ENCODE measurements around the gene ITGB1BP1. TPM values are rescaled to one million over a fixed set of nuclear protein-coding genes. Genes with fewer than 3 reads are reported as not detected.
"Not testable (repeated sequence)": the region's sequence is repeated elsewhere in the genome, so short reads cannot be mapped to it uniquely, and the experiment has no call there.

ITGB1BP1 gene
- total RNA-seq, 1 donor from 2014 or later: 41.0 TPM

DNA sequence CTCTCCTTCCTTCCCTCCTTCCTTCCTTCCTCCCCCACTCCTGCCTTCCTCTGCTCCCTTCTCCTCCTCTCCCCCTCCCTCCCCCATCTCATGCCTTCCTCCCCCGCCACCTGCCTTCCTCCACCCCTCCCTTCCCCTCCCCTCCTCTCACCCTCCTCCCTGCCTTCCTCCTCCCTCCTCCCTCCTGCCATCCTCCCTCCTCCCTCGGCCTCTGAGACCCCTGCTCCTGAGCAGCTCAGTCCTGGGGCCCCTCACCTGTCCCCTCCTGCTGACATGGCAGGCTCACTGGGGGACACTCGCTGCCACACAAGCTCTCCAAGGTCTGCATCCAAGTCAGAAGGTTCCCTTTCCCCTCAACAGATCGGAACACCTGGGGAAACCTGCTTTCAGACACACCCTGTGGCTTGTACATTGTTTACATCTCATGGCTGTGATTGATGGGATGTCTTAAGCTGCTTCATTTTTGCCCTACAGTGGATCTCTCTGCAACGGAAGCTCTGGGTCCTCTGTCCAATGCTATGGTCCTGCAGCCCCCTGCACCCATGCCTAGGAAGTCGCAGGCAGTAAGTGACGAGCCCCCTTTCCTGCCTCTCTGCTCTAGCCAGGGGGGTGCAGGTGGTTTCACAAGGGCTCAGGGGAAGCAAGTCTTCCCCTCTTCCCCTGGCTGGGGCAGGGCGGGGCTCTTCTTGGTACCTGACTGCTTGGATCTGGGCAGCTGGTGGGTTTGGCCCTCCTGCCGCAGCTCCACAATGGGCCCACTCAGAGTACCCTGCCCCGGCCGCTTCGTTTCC lies 22.9 kb downstream of the ITGB1BP1 start:
- DNase-seq: no peak

DNA sequence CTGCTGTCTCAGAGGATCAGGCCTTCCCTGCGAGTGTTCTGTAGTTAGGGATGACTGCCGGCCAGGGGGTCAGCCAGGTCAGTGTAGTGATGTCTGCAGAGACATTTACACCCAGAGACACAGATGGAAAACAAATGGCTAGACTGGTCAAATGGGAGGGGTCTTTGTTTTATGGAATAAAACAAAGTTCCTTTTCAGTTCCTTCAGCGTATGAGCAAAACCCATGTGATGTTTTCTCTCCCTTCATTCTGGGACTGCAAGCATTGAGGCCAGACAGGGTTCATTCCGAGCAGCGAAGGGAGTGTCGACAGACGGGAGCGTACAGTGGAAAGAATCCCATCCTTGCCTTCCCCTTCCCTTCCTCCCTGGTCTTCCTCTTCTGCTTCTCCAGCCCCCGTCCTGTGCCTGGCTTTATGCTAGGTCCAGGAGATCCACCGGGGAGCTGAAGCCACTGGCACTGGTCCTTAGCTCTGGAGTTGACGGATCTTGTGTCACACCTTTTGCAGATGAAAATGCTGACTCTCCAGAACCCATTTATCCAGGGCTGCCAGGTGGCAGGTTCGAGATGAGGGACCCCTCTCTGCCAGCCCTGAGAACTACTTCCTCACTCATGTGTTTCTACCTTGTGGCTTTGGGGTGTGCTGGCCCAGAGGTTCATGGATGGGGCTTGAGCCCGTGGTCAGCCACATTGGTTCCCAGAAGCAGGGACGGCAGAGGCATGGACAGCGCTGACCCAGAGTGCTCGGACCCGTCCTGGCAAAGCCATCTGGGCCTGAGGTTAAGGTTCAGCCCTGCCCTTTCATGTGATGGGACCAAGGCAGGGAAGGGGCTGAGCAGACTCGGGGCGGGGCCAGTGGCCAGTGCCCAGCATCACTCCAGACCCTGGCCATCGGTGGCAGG lies 24.2 kb downstream of the ITGB1BP1 start:
- DNase-seq: no peak

DNA sequence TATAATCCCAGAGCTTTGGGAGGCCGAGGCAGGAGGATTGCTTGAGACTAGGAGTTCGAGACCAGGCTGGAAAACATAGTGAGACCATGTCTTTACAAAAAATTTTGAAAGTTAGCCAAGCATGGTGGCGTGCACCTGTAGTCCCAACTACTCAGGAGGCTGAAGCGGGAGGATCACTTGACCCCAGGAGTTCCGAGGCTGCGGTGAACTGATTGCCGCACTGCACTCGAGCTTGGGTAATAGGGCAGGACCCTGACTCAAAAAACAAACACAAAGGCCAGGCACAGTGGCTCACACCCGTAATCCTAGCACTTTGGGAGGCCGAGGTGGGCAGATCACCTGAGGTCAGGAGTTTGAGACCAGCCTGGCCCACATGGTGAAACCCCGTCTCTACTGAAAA lies 25.1 kb downstream of the ITGB1BP1 start:
- not testable (repeated sequence) for DNase-seq

DNA sequence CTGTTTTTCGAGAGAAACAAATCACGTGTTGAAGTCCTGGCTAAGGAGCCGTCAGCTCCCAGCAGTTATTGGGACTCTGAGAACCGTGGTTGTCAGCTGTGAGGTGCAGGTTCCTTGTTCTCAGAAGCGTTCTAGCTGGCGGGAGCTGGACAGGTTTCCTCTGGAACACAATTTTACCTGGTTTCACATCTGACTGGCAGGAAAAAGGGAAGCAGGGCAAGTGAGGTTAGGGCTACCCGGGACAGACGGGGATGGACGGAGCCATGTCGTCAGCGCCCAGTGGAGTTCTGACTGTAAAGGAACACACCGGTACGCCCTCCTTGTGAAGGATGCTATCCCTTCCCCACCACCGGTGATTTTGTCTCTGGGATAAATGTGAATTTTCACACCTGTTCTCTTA lies 26.1 kb downstream of the ITGB1BP1 start:
- DNase-seq: no peak

DNA sequence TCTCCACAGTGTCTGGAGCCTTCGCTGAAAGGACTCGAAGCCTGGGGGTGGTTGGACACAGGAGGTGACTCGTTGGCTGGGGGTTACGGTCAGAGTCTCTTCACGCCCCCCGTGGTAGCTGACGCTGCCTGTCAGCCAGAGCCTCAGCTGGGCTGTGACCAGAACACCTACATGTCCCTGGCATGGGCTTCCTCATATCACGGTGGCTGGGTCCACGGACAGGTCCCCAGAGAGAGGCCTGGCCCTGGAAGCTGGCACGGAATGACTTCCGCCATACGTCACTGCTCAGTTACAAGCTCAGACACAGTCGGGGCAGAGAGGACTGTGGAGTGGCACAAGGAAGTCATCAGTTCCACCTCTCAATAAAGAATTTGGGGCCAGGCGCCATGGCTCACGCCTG lies 28.5 kb downstream of the ITGB1BP1 start:
- DNase-seq: no peak

DNA sequence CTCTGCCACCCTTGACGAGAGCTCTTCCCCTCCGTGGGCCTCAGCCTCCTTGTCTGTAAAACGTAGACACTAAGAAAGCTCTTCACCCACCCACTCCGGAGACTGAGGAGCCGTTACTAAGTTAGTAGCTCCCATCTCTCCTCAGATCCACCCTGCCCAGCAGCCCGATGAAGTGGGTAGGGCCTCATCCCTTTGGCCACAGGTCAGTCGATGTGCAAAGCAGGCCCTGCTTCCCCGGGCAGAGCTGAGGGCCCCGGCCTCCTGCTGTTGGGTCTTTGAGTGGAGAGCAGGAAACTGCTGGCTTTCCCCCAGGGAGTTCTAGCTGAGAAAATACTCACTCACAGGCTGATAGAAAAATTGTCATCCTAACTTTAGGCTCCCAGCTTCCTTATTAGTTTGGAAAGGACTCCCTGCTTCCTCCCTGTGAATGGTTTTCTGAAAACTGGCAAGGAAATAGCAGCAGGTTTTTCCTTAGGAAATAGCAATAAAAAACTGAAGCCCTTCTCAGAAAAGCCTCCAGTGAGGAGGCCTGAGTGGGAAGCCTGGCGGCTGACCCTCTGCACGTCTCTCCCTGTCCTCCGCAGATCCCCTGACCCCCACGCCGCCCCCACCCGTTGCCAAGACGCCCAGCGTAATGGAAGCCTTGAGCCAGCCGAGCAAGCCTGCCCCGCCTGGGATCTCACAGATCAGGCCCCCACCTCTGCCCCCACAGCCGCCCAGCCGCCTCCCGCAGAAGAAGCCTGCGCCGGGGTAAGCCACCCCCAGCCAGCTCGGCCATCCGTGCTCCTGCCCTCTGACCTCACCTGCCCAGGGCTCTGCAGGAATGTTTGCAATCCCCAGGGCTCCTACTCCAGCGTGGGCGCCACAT lies 30.2 kb downstream of the ITGB1BP1 start:
- DNase-seq: peak; percentile 67

DNA sequence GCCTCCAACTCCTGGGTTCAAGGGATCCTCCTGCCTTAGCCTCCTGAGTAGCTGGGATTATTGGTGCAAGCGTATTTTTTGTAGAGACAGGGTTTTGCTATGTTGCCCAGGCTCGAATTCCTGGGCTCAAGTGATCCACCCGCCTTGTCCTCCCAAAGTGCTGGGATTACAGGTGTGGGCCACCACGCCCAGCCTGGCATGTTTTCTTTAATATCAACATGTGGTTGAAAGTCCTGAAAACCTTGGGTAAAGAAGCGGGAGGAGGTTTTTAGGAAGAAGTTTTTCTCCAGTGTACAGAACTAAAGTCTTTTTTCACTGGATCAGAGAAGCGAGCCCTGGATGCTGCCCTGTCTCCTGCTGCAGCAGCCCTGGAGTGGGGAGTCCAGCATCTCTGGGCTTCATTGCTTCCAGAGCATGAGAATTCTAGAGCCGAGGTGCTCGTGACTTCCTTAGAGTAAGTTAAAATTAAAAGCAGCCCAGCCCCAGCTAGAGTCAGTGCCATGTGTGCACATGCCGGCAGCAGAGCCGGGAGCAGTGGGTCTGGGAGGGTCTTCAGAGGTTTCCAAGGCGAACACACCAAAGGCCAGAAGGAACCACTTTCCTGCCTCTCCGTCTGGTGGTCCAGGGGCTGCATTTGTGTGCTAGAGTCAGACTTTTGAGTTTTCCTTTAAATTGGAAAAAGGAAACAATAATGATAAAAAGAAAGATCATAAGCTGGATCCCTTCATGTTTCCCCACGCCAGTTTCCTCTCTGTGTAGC lies 31.2 kb downstream of the ITGB1BP1 start:
- DNase-seq: no peak

DNA sequence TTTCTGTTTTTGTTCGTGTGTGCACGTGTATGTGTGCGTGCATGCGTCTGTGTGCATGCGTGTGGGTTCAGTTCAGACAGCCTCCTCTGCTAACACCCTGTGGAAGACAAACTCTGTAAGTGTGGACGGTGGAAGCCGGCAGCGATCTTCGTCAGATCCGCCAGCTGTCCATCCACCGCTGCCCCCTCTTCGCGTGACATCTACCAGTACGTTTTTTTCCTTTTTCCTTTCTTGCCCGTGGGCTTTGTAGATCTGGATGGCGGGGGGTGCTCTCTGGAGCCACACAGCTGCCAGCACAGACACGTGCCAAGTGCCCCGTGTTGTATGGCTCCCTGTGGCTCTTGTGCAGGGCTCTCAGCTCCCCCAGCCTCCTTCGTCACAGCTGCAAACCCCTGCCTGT lies 32.3 kb downstream of the ITGB1BP1 start:
- DNase-seq: no peak

DNA sequence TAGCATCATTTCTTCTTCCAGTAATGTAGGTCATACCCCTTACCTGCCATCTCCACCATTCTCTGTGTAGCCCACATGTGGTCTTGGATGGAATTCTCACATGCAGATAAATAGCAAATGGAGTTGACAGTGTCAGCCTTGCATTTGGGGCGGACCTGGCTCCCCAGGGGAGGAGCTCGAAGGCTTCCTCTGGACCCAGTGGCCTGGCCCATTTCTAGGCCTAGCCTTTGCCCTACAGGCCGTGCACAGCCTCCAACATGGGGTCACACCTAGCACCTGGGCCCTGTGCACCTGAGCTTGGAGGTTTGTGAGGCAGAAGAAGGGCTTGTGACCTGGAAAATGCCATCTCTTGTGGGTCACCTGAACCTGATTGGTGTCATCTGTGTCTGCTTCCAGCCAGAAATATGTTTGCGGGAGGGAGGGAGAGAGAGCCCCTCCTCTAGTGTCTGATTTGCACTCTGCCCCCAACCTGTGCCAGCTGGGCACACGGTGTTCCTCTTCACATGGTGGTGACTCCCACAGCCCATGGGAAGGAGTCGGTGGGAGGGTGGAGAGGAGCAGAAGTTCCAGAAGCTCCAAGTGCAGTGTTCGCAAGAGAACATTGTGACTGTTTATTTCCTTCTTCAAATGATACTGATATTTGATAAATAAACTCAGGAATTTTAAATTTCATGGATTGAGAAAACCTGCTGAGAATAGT lies 33.0 kb downstream of the ITGB1BP1 start:
- DNase-seq: no peak

DNA sequence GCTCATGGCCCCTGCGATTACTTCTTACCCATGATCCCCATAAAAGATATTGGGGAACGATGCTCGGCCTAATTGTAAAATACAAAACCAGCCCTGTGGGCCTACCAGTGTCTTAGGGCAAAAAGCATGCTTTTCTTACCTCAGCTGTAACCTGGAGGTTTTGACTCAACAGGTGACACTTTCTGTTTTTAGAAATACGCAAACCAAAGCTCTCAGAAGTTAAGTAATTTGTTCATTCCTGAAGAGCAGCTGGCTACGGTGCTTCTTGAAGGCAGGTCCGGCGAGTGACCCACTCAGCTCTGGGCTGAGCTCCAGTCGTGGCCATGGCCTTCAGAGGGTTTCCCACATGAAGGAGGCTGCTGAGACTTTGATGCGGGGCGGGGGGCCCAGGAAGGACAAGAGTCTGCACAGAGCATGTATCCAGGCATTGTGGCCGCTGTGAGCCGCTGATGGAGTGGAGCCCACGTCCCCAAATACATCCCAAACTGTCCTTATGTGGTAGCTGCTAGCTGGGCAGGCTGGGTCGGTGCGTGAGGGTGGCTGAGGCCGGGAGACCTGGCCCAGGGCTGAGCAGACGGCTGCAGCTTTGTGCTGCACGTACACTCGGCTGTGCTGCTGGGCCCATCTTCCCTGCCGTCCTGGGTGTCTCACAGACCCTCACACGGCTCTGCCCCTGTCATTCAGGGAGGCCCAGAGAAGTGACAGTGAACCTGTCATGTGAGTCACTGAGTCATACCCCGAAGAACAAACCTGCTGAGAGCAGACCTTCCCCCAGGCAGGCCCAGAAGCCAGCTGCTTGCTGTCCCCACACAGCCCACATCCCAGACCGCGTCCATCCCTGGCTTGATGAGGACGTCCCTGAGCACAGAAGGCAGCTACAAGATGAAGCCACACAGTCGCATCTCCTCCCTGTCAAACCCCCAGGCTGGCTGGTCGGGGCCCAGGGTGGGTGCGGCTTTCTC lies 34.1 kb downstream of the ITGB1BP1 start:
- DNase-seq: no peak

DNA sequence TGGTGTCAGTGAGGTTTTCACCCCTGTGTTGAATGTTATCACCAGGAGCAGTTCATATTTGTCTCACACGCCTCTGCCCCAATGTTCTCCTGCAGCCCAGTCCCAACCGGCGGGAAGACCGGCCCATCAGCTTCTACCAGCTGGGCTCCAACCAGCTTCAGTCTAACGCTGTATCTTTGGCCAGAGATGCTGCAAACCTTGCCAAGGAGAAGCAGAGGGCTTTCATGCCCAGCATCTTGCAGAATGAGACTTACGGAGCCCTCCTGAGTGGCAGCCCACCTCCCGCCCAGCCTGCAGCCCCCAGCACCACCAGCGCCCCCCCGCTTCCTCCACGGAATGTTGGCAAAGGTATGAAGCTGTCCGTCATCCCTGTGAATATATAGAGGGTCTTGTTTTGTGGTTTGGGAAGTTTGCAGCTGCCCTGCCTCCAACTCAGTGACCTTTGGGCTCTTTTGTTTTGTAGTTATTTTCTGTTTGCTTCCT lies 35.1 kb downstream of the ITGB1BP1 start:
- DNase-seq: no peak

DNA sequence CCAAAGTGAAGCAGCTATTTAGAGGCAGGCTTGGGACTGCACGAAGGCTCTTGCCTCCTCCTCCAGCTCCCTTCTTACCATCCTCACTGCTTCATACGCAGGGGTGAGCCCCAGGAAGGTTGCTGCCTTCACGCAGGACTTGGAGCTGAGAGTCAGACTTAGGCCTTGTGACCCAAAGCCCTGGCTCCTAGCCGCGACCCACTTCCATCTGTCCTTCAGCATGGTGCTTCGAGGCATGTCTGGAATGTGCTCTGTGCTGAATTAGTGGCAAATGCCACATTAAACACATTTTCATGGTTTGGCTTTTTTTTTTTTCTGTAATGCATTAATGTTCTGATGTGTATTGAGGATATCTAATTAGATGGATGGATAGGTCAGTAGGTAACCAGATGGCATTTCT lies 37.5 kb downstream of the ITGB1BP1 start:
- no peak for DNase-seq

DNA sequence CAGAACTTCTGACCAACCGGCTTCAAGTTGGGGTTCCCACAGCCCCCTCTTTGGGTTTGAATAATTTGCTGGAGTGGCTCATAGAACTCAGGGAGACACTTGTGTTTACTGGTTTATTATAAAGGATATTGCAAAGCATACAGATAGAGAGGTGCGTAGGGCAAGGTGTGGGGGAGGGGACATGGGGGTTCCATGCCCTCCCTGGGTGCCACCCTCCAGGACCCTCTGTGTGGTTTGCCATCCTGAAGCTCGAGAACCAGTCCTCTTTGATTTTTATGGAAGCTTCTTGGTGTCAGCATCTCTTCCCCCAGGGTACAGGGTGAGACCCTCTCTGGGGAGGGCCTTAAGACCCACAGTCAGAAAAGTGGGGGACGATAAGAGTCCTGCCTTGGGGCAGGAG lies 38.8 kb downstream of the ITGB1BP1 start:
- no peak for DNase-seq

DNA sequence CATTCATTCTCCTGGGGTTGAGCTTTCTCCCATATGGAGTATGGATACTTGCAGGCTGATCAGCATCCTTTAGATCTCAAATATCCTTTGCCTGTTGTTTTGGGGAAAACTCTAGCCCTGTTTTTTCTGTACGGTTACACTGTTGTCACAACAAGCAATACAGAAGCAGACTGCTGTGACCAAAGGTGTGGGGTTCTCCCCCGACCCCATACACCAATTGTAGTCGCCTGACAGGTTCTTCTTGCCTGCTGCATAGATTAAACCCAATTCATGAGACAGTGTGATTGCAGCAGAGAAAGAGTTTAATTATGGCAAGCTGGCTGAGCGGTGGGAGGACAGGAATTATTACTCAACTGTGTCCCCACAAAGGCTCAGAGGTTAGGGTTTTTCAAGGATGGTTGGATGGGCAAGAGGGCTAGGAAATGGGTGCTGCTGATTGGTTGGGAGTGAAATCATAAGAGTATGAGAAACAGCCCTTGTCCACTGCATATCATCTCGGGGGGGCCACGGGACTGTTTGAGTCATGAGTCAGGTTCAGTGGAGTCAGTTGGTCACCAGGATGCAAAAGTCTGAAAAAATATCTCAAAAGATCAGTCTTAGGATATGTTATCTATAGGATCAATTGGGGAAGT lies 40.6 kb downstream of the ITGB1BP1 start:
- DNase-seq: no peak

DNA sequence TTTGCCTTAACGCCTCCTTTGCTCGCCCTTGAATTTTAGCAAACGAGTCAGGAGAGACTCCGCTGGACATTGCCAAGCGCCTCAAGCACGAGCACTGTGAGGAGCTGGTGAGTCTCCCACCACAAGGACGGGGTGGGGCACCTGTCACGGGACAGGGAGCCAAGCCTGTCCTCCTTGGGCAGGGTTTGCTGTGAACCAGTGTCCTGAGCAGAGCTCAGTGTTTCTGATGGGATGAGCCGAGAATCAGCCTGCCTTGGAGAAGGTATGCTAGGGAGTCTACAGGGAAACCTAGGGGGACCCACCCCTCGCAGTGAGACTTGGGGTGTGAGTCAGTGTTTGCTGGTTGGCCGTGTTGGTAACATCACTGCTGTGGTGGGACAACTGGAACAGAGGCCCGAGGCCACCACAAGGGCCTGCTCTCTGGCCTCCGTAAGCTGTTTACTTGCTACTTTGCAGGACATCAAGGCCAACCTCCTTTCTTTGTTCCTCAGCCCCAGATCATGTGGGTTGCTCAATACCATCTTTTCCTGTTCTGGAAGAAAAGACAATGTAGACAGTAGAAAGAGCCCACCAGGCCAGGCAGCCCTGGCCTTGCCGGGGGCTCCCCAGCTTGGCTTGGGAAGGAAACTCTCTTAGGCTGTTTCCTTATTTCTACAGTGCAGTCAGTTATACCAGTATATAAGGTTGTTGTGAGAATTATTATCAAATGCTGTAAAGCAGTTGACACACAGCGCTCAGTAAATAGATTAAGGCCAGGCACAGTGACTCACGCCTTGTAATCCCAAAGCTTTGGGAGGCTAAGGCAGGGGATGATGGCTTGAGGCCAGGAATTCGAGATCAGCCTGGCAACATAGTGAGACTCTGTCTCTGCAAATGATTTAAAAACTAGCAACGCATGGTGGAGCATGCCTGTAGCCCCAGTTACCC lies 42.4 kb downstream of the ITGB1BP1 start:
- peak; percentile 89 for DNase-seq

DNA sequence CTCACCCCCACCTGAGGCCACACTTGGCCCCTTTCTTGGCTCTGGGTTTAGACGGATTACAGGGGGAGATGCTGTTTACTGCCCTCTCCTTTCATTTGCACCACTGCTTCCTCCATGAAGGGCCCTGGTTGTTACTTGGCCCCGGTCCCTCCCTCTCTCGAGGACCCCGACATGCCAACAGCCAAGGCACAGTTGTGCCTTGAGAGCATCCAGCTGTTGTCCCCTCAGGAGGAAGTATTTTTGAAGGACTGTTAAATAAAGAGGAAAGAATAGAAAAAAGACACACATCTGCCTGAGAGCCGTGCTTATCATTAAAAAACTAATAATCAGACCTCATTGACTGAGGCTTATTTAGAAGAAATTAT lies 44.0 kb downstream of the ITGB1BP1 start:
- no peak for DNase-seq

DNA sequence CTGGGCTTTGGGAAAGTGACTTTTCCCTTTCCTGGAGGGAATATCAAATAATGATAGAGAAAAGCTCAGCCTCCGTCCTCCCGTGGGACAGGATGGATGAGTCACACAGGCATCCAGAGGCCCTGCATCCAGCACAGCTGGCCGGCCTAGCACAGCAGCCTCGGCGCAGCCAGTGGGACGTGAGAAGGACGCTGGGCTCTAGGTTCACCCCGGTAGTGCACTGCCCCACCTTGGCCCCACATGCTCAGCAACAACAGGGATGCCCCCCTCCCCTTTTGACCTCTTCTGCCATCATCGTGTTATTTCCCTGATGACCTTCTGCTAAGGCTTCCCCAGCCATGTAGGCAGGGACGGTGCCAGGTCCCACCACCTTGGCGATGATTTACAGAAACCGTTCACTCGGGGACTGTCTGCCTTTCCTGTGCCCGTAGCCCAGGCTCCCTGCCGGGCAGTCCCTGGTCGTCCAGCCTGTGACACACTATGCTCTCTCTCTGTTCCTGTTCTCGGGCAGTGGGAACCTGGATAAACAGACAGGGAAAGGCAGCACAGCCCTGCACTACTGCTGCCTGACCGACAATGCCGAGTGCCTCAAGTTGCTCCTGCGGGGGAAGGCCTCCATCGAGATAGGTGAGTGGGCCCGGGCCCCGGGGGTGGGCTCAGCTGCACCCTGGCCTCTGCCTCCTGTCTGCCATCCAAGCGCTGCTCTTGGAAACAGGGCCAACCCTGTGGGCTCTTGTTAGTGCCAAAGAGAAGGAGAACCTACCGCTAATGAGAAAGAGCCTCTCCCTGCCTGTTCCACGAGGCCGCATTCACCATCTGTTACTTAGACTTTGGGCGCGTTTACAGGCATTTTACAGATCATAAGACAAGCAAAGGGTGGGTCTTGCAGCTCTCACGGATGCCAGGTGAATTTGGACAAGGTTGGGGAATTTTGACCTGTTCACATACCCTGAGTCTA lies 44.6 kb downstream of the ITGB1BP1 start:
- DNase-seq: peak; percentile 84
